Fibroblast of villous mesenchyme (primary cell): Measurements from ENCODE around the gene TSPAN16. TPM values are rescaled to one million over a fixed set of nuclear protein-coding genes. Genes with fewer than 3 reads are reported as not detected.

Source experiments
- DNase-seq: peaks from one replicate; pipeline ENCODE4 v3.0.0-alpha.2; 2010; ENCODE audit warnings: low read depth
- H3K4me3 ChIP-seq: 2 replicates; pipeline ENCODE4 v1.5.1; 2011; ENCODE audit warnings: low read depth, mild to moderate bottlenecking, low read length
- total RNA-seq: library from RNA; depleted of rRNA; stranded (reverse); fragments of >200 nt; gene quantifications from 2 replicates; pipeline ENCODE4 v1.2.3, GENCODE V29; 2012
- TF ChIP-seq, protein P1 (sequence below): IDR thresholded peaks from 2 replicates; pipeline ENCODE4 v1.5.1; 2012; ENCODE audit warnings: low read depth, mild to moderate bottlenecking, low read length; ENCODE audit not compliant: insufficient read depth

The TSPAN16 gene
- total RNA-seq, 1 donor: not detected

GRCh38 chr19:11361771-11362731 is 66.1 kb downstream of the TSPAN16 start:
- no peak for DNase-seq
- no peak overlapping the region for H3K4me3 ChIP-seq
- TF ChIP-seq, protein P1, sequence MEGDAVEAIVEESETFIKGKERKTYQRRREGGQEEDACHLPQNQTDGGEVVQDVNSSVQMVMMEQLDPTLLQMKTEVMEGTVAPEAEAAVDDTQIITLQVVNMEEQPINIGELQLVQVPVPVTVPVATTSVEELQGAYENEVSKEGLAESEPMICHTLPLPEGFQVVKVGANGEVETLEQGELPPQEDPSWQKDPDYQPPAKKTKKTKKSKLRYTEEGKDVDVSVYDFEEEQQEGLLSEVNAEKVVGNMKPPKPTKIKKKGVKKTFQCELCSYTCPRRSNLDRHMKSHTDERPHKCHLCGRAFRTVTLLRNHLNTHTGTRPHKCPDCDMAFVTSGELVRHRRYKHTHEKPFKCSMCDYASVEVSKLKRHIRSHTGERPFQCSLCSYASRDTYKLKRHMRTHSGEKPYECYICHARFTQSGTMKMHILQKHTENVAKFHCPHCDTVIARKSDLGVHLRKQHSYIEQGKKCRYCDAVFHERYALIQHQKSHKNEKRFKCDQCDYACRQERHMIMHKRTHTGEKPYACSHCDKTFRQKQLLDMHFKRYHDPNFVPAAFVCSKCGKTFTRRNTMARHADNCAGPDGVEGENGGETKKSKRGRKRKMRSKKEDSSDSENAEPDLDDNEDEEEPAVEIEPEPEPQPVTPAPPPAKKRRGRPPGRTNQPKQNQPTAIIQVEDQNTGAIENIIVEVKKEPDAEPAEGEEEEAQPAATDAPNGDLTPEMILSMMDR: no peak

DNA sequence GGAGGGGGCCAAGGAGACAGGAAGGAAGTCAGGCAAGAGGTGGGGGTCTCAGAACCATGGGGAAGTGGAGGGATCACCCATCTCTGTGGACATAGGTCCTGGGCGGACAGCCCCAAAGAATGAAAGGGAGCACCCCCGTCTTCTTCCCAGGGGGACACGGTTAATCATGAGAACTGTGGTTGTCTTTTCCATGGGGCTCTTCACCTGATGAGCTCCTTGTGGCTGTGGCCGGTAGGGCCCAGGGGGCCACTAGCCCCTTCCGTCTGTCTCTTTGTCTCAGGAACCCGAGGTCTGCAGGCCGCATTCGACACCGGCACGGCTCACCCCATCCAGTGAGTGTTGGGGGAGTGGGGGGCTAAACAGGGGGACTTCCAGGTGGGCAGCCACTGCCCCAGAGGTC is 67.9 kb downstream of the TSPAN16 start:
- no peak for DNase-seq
- H3K4me3 ChIP-seq: no peak overlapping the region
- TF ChIP-seq, protein P1: no peak

- DNase-seq: no peak
- TF ChIP-seq, protein P1: no peak
- H3K4me3 ChIP-seq: no peak overlapping the region
These were observed 68.4 kb downstream of the TSPAN16 start for GRCh38 chr19:11364296-11364904.

DNA sequence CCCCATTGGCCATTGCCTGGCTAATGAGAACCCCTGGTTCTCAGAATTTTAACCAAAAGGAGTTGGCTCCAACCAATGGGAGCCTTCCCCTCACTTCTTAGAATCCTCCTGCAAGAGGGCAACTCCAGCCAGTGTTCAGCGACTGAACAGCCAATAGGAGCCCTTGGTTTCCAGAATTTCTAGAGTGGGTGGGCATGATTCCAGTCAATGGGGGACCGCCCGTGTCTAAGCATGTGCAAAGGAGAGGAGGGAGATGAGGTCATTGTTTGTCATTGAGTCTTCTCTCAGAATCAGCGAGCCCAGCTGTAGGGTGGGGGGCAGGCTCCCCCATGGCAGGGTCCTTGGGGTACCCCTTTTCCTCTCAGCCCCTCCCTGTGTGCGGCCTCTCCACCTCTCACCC is 69.0 kb downstream of the TSPAN16 start:
- no peak for DNase-seq
- TF ChIP-seq, protein P1: no peak
- H3K4me3 ChIP-seq: no peak overlapping the region

Other genes with a start within 250 kb of the TSPAN16 start
- 392 and 421 TPM in 2 replicates for gene LDLR, start 206.7 kb upstream of the TSPAN16 start, total RNA-seq
- 39.7 and 44.5 TPM in 2 replicates for gene SPC24, start 140.4 kb upstream of the TSPAN16 start, total RNA-seq
- gene KANK2, start 98.6 kb upstream of the TSPAN16 start, total RNA-seq: 253 and 312 TPM in 2 replicates
- gene ANGPTL8, start 56.5 kb upstream of the TSPAN16 start, total RNA-seq: not detected in 2 replicates
- 21.2 and 28.7 TPM in 2 replicates for gene DOCK6, start 33.6 kb upstream of the TSPAN16 start, total RNA-seq
- gene RAB3D, start 43.5 kb downstream of the TSPAN16 start, total RNA-seq: 8.7 and 9.1 TPM in 2 replicates
- gene TMEM205, start 50.1 kb downstream of the TSPAN16 start, total RNA-seq: 96.7 and 121 TPM in 2 replicates
- gene CCDC159, start 50.4 kb downstream of the TSPAN16 start, total RNA-seq: 6.0 and 6.4 TPM in 2 replicates
- 16.8 and 20.6 TPM in 2 replicates for gene PLPPR2, start 59.3 kb downstream of the TSPAN16 start, total RNA-seq
- 0.86 and 1.3 TPM in 2 replicates for gene SWSAP1, start 78.5 kb downstream of the TSPAN16 start, total RNA-seq
- 5.6 and 6.8 TPM in 2 replicates for gene EPOR, start 88.2 kb downstream of the TSPAN16 start, total RNA-seq
- gene RGL3, start 123.2 kb downstream of the TSPAN16 start, total RNA-seq: 0.32 and 1.3 TPM in 2 replicates
- under 0.01 and 0.43 TPM in 2 replicates for gene ODAD3, start 139.0 kb downstream of the TSPAN16 start, total RNA-seq
- 85.5 and 93.1 TPM in 2 replicates for gene PRKCSH, start 139.5 kb downstream of the TSPAN16 start, total RNA-seq
- gene ELAVL3, start 184.9 kb downstream of the TSPAN16 start, total RNA-seq: not detected in 2 replicates
- gene ZNF653, start 209.7 kb downstream of the TSPAN16 start, total RNA-seq: 3.9 and 4.7 TPM in 2 replicates
- gene ECSIT, start 233.0 kb downstream of the TSPAN16 start, total RNA-seq: 22.9 and 27.4 TPM in 2 replicates
- gene CNN1, start 242.7 kb downstream of the TSPAN16 start, total RNA-seq: 61.3 and 148 TPM in 2 replicates